GM18498 (cell line): Measurements from ENCODE around the gene LRRC23.
"Not testable (repeated sequence)": the region's sequence is repeated elsewhere in the genome, so short reads cannot be mapped to it uniquely, and the experiment has no call there.

Experiments
- ATAC-seq: cut with Tn5 transposase; IDR thresholded peaks from one replicate; pipeline ENCODE4 v1.9.1; 2021; ENCODE audit warnings: mild to moderate bottlenecking, moderate library complexity; ENCODE audit not compliant: unreplicated experiment

Gene LRRC23

GRCh38 chr12:6899837-6900519, 4.6 kb upstream of the LRRC23 start:
- ATAC-seq = no peak

DNA sequence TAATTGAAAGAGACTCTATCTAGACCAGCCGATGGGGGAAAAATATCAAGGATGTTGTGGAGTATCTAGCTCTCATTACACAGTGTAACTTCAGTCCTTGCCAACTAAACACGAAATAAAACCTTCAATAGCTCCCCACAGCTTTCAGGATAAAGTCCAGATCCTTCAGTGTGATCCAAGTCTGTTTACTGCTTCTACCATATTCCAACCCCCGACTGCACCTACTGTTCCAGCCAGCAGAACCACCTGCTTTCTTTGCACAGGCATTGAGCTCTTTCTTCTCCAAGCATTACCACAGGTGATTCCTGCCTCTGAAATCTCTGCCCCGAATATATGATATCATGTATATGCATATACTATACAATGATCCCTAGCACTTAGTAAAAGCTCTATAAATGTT, 2.2 kb upstream of the LRRC23 start:
- no peak for ATAC-seq

DNA sequence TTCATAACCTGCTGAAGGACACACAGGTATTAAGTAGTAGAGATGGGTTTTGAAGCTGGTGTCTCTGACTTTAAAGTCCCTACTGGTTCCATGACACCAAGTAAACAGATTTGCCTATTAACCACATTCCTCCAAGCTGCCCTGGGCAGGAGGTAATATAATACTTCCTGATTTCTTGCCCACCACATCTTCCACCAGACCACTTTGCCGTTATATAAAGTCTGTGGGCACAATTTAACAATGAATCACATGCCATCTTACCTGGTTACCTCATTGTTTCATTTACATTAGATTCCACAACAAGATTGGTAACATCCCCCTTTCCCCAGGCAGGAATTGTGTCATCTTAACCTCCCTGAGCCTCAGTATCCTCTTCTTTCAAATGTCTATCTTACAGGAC, 900 bp upstream of the LRRC23 start:
- no peak for ATAC-seq

GRCh38 chr12:6905414-6906040, 905 bp downstream of the LRRC23 start:
- no peak for ATAC-seq

DNA sequence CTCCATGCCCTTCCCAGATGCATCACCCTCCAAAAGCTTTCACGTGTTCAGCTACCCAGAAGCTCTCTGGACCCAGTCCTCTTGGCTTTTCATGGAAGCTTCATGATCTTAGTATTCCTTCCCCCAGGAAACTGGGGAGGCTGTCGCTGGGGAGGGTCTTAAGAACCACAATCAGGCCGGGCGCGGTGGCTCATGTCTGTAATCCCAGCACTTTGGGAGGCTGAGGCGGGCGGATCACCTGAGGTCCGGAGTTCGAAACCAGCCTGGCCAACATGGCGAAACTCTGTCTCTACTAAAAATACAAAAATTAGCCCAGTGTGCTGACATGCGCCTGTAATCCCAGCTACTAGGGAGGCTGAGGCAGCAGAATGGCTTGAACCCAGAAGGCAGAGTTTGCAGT, 3.5 kb downstream of the LRRC23 start:
- ATAC-seq = not testable (repeated sequence)

- no peak for ATAC-seq
Measured at GRCh38 chr12:6909421-6910145, 5.0 kb downstream of the LRRC23 start.

DNA sequence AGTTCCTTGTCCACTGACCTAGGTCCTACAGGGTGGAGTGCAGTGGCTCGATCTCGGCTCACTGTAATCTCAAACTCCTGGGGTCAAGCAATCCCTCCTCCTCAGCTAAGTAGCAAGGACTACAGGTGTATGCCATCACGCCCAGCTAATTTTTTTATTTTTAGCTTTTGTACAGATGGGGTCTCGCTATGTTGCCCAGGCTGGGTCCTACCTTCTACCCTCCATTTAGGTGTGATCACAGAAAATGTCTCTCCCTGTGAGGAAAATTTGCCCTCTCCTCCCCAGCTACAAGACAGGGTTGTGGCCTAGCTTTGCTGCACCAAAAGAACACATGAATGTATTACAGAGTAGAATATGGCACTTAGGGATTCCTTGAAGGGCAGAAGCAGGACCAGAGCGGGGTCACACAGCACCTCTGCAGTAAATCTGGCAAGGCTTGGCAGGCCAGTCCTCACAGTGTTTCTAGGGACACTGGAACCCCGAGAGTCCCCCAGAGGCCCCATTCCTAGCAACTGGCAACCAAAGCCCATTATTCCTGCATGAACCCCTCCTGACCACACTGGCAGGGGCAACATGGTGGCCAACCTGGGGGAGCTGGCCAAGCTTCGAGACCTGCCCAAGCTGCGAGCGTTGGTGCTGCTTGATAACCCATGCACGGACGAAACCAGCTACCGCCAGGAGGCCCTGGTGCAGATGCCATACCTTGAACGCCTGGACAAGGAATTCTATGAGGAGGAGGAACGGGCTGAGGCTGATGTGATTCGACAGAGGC, 7.7 kb downstream of the LRRC23 start:
- ATAC-seq = no peak

DNA sequence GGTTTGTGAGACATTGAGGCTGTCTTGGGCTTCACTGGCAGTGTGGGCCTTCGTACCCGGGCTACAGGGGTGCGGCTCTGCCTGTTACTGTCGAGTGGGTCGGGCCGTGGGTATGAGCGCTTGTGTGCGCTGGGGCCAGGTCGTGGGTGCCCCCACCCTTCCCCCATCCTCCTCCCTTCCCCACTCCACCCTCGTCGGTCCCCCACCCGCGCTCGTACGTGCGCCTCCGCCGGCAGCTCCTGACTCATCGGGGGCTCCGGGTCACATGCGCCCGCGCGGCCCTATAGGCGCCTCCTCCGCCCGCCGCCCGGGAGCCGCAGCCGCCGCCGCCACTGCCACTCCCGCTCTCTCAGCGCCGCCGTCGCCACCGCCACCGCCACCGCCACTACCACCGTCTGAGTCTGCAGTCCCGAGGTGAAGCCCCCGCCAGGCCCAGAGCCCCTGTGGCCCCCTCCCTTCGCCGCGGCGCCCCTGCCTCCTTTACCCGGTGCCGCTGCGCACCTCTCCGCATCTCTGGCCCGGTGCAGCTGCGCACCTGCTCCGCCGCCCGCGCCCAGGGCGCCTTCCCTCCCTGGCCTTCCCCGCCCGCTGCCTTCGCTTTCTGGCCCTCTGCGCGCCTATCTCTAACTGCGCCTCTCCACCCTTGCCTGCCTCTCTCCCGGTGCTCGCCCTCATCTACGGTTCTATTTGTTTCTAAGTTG, 9.8 kb downstream of the LRRC23 start, which contains the start of gene ENO2:
ENO2 (plus strand) TSS at position 335 of the 701 bp plus-strand sequence. CDS start 1,253 bp downstream, outside the sequence.
- ATAC-seq = peak; percentile 75

DNA sequence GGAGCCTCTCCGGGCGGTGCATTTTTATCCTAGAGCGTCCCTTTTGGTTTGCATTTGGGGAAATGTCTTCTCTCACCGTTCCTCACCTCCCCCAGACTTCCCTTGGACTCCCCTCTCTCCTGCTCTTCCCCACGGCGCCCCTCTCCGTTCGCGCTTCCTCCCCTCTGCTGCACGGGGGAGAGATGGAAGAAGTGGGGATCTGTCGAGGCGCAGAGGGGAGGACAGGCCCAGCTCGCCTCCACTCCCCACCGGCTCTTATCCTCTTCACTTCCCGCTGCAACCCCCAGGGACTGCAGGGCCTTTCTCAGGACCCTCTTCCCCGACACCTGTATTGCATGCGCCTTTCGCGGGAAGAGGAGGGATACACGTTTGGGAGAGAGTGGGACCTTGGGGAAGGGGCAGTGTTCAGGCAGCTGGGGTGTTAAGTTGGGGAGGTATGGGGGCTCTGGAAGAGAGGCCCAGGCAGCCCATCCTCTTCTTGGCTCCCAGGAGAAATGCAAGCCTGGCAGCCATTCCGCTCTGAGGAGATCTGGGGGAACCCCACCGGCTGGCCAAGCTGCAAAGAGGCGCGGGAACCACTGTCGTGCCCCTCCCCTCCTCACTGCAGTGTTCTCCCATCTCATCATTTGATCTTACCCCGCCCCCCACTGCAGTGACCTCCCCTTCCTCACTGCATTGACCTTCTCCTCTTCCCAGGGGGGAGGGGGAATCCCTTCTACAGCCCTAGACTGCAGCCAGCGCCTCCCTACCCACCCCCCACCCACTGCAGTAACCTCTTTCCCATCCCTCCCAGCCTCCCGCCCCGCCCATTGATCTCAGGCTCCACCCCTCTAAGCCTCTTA, 10.5 kb downstream of the LRRC23 start:
- ATAC-seq = no peak

DNA sequence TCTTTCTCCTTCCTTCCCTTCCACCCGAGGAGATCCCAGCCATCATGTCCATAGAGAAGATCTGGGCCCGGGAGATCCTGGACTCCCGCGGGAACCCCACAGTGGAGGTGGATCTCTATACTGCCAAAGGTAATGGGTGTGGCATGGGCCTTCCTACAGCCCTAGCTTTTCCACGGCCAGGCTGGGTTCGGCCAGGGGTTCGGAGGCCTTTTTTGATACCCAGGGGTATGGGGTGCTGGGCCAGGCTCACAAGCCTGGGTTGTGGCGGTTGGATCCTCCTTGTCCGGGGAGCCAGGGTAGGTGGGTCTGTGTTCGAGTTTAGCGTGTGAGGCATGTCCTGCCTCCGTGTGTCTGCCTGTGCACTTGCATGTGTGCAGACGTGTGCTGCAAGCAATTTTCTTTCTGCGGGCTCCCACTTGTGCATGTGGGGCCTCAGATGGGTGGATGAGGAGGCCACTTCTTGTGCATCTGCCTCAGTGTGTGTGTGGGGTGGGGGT, 11.2 kb downstream of the LRRC23 start:
- ATAC-seq = no peak

DNA sequence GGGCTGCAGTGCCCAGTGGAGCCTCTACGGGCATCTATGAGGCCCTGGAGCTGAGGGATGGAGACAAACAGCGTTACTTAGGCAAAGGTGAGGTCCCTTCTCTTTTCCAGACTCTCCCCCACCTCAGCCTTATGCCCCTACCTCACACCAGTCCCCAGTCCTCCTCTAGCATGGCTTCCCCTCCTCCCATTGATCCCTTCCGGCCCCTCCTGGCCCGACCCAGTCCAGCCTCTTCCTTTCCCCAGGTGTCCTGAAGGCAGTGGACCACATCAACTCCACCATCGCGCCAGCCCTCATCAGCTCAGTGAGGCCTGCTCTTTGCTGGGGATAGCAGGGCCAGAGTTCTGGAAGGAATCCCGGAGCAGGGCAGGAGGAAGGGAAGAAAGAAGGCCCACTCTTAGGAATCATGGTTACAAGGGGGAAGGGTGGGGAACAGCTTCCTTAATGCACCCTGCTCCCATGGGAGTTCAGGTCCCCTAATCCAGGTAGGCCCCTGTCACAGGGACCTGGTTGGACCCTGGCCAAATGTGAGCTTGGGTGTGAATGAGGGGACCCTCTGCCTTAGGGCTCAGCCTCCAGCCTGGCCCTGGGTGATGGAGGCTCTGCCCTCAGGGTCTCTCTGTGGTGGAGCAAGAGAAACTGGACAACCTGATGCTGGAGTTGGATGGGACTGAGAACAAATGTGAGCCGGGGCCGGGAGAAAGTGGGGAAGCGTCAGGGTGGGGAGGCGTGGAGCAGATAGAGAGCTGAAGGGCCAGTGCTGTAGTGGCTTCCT, 12.0 kb downstream of the LRRC23 start:
- ATAC-seq = no peak

DNA sequence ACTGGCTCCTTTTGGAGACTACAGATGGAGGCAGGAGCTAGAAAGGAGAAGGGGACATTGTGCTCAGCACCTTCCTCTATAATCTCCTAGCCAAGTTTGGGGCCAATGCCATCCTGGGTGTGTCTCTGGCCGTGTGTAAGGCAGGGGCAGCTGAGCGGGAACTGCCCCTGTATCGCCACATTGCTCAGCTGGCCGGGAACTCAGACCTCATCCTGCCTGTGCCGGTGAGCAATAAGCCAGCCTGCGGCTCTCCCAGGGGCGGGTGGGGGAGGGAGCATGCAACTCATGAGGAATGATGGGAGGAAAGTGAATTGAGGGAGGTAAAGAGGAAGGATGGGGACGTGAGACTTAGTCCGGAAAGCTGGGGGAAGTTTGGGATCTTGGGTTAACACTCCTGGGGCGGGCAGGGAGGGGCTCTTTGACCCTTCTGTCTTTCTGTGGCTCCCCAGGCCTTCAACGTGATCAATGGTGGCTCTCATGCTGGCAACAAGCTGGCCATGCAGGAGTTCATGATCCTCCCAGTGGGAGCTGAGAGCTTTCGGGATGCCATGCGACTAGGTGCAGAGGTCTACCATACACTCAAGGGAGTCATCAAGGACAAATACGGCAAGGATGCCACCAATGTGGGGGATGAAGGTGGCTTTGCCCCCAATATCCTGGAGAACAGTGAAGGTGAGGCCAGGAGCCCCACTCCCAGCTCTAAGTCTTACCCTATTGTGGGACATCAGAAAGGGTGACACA, 13.0 kb downstream of the LRRC23 start:
- ATAC-seq = no peak

GRCh38 chr12:6919588-6919987, 15.0 kb downstream of the LRRC23 start:
- ATAC-seq = no peak

GRCh38 chr12:6921539-6921938, 16.9 kb downstream of the LRRC23 start:
- no peak for ATAC-seq

- ATAC-seq = no peak
Measured at GRCh38 chr12:6921996-6922946, 17.6 kb downstream of the LRRC23 start.

GRCh38 chr12:6923003-6923732, 18.5 kb downstream of the LRRC23 start:
- ATAC-seq = no peak
